ENCODE results near the gene RASSF7.
"Not testable (repeated sequence)": the region's sequence is repeated elsewhere in the genome, so short reads cannot be mapped to it uniquely, and the experiment has no call there.

RASSF7 gene

DNA sequence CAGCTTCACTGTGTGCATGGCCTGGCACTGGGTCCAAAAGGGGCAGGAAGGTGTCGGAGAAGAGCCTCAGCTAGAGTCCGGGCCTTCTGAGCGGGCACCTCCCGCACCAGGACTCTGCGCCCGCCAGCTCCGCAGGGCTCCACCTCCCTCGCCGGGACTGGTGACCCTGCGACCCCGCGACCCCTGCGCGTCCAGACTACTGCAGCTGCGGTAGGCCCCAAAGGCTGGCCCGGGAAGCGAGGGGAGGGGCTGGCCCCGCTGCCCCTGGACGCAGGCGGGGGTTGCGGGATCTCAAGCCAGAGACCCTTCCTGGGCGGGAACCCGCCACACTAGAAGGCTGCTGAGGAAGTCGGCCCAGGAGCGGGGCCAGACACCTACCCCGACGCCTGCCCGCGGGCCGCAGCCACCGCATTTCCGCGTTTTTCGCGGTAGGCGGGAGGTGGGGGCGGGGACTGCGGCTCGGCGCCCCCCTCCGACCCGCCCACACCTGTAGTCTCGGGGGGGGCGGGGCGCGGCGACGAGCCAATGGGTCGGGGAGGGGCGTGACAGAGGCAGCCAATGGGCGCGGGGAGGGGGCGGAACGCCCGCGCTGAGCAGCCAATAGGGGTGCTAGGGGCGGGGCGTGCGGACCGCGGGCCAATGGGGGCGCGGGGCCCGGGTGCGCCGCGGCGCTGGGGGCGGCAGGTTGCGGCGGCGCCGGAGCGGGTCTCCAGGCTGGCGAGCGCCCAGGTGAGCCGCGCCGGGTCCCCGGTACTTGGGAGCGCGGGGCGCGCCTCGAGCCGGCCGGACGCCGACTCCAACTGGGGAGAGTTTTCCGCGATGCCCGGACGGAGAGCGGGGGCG lies at the start of gene RASSF7, which contains the start of gene LMNTD2:
Gene RASSF7 (plus strand): TSS at position 666 of the 843 bp plus-strand sequence. CDS start 799 bp downstream, outside the sequence.
Gene LMNTD2 (minus strand): TSS at position 434 of the 843 bp plus-strand sequence. CDS start 22 bp downstream, at position 412.
- DNase-seq = peak; percentile 94

DNA sequence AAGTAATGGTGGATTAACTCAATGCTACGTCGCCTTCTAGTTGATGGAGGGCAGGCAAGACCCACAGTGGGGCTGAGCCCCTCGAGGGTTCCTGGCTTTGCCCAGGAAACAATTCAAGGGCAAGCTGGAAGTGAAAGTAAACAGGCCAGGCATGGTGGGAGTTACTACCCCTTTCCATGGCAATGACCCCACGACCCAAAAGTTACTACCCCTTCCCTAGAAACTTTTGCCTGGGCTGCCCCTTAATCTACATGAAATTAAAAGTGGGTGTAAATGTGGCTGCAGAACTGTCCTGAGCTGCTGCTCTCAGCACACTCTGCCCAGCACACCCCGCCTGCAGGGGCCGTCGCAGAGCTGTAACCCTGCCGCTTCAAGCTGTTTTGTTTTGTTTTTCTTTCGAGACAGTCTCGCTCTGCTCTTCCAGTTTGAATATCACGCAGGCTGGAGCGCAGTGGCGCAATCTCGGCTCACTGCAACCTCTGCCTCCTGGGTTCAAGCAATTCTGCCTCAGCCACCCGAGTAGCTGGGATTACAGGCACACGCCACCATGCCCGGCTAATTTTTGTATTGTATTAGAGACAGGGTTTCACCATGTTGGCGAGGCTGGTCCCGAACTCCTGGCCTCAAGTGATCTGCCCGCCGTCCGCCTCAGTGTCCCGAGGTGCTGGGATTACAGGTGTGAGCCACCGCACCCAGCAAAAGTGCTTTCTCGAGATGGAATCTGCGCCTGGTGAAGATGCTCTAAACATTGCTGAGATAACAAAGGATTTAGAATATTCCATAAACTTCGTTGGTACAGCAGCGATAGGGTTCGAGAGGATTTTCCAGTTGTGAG lies 47.8 kb upstream of the RASSF7 start:
- DNase-seq = no peak

- no peak for DNase-seq
These were observed 46.2 kb upstream of the RASSF7 start for GRCh38 chr11:514606-515005.

GRCh38 chr11:515131-515530 lies 45.6 kb upstream of the RASSF7 start:
- no peak for DNase-seq

GRCh38 chr11:516400-516799 lies 44.4 kb upstream of the RASSF7 start:
- no peak for DNase-seq

DNA sequence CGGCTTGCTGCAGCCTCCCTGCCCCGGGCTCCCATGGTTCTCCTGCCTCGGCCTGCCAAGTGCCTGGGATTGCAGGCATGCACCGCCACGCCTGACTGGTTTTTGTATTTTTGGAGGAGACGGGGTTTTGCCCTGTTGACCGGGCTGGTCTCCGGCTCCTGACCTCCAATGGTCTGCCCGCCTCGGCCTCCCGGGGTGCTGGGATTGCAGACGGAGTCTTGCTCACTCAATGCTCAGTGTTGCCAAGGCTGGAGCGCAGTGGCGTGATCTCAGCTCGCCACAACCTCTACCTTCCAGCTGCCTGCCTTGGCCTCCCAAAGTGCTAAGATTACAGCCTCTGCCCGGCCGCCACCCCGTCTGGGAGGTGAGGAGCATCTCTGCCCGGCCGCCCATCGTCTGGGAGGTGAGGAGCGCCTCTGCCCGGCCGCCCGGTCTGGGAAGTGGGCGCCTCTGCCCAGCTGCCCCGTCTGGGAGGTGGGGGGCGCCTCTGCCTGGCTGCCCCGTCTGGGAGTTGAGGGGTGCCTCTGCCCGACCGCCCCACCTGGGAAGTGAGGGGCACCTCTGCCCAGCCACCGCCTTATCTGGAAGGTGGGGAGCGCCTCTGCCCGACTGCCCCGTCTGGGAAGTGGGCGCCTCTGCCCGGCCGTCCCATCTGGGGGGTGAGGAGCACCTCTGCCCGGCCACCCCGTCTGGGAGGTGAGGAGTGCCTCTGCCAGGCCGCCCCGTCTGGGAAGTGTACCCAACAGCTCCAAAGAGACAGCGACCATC lies 43.7 kb upstream of the RASSF7 start:
- DNase-seq = not testable (repeated sequence)

GRCh38 chr11:518463-519202 lies 42.1 kb upstream of the RASSF7 start:
- DNase-seq = peak; percentile 89

DNA sequence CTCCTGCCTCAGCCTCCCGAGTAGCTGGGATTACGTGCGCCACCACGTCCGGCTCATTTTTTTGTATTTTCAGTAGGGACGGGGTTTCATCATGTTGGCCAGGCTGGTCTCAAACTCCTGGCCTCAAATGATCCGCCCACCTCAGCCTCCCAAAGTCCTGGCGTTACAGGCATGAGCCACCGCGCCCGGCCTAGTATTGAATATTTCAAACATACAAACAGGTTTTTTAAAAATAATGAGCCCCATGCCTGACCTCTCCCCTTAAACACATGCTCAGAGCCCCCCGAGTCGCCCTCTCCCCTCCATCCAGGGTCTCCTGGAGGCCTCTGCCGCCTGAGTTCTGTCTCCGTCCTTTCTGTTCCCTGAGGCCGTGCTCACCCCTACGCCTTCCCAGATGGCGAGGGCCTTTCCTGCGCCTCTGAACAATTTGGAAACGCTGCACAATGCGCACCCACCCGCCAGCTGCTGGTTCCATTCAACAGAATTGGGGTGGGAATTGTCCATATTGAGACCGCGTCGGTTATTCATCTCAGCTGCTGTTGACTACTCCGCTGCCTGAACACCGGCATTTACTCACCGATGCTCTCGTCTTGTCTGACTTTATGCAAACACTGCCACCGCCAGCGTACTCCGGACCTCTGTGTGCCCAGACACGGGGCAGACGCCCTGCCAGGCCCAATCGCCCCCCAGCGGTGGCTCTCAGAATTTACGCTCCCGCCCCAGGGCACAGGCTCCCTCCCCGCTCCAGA lies 40.2 kb upstream of the RASSF7 start:
- DNase-seq = no peak

DNA sequence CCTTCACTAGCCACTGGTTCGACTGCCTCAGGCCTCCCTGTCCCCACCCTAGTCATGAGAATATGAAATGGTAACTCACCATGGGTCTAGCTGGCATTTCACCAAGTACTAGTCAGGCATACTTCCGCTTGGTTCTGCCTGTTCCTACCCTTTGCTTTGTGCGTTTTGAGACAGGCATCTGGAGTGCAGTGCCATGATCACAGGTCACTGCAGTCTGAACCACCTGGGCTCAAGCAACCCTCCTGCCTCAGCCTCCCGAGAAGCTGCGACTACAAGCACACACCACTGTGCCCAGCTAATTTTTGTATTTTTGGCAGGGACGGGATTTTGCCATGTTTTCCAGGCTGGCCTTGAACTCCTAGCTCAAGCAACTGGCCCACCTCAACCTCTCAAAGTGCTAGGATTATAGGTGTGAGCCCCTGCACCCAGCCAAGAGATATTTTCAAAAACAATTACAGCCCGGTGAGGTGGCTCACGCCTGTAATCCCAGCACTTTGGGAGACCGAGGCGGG lies 39.5 kb upstream of the RASSF7 start:
- no peak for DNase-seq

- DNase-seq = no peak
These were observed 34.6 kb upstream of the RASSF7 start for GRCh38 chr11:526192-526591.

DNA sequence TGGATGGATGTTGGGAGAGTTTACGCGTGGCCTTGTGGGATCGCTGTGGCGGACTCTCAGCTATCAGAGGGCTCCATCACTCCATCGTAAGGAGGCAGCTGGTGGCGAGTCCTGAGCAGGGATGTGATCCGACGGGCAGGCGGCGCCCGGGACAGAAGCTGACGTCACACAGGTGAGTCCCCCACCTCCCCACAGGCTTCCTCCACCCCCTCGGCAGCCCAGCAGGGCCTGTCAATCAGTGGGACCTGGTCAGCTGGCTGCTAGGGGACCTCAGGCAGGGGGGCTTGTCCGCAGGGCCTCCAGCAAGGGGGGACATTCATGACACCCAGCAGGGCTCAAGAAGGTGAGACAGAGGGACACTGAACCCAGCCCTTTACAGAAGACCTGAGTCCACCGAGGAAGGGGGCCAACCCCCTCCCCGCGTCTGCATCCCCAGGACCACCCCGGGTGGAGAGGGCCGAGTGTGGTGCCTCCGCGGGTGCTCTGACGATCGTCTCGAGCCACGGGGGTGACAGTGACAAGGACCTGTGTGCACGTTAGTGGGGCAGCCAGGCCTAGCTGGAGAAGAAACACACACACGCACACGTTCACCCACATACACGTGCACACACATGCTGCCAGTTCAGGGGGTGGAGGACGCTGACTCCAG lies 32.5 kb upstream of the RASSF7 start:
- DNase-seq = no peak

GRCh38 chr11:528815-529727 lies 31.7 kb upstream of the RASSF7 start:
- DNase-seq = no peak

DNA sequence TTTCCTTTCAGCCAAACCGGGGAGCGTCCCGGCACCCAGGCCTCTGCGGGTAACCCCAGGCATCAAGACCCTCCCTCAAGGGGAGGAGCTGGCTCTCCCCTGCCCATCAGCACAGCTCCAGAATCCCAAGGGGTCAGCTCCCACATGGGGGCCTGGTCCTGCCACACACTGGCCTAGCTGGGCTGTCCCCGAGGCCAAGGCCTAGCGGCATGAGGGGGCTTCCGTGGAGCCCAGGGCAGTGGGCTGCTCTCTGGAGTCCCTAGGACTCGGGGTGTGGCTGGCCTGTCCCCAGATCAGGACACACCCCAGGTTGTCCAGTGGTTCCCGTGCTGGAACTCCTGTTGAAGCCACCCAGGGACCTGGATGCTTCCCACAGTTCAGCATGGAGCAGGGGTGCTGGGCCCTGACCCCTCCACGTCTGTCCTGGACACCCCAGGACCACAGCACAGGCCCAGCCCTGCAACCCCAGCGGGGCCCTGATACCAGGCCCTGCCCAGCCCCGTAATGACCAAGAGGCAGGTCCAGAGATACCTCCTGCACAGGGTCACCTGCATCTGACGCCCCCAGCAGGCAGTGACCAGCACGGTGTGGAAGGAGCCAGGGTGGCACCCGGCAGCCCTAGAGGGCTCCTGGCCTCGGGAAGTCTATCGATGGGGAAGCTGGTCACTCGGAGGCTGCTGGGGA lies 30.9 kb upstream of the RASSF7 start:
- no peak for DNase-seq

DNA sequence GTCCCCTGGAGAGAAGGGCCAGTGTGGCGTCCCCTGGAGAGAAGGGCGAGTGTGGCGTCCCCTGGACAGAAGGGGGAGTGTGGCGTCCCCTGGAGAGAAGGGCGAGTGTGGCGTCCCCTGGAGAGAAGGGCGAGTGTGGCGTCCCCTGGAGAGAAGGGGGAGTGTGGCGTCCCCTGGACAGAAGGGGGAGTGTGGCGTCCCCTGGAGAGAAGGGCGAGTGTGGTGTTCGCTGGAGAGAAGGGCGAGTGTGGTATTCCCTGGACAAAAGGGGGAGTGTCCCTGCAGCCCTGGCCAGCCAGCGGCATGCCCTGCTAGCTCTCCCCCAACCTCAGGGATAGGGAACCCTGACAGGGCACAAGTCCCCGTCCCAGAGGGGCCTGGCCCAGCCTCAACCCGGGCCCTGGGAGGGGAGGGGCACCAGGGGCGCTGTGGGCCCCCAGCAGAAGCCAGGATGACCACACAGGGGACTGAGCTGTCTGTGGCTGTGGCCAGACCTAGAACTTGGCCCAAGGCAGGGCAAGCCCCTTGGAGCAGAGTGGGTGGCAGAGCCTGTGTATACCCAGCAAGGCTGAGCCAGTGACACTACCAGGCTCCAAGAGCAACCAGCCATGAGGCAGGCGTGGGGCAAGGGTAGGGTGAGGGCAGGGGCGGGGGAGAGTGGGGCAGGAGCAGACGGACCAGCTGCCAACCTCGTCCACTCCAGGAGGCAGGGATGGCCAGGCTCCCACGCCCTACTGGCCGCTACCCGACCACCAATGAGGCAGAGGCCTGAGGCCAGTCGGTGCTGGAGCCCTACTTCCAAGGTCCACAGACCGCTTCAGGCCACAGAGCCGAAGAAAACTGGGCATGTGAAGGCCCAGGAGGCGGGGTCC lies 29.6 kb upstream of the RASSF7 start:
- DNase-seq = no peak

DNA sequence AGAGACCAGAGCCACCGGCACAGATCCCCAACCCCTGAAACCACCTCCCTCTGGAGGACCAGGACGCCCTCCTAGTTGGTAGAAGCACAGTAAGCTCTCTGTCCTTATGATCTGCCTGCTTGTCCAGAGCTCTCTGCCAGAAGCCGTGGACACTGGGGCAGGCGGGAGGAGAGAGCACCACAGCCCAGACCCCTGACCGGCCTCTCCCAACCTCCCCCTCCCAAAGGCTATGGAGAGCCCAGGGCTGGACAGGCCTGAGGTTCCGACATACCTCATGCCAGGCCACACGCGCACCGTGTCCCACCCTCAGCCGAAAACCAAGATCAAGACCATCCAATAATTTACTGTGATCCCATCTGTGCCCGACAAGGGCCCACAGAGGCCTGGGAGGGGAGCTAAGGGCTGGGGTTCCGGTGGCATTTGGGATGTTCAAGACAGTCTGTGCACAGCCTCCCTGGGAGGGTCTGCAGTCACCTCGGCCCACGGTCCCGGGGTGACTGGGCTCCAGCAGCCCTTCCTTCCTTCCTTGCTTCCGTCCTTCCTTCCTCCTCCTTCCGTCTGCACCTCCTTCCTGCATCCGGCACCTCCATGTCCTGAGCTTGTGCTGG lies 28.7 kb upstream of the RASSF7 start:
- no peak for DNase-seq

DNA sequence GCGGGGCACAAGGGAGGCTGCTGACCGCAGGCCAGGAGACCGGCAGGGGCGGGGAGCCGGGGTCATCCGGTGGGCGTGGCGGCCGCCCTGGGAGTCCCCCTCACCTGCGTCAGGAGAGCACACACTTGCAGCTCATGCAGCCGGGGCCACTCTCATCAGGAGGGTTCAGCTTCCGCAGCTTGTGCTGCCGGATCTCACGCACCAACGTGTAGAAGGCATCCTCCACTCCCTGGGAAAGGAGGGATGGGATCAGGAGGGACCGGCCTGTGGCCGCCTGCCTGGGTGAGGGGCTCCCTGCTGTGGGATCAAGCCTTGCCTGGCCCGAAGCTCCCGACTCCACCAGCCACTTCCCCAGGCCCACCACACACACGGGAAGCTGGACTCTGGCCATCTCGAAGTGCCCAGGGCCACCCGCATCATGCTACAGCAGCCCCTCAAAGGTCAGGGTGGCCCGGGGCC lies 28.2 kb upstream of the RASSF7 start:
- no peak for DNase-seq

DNA sequence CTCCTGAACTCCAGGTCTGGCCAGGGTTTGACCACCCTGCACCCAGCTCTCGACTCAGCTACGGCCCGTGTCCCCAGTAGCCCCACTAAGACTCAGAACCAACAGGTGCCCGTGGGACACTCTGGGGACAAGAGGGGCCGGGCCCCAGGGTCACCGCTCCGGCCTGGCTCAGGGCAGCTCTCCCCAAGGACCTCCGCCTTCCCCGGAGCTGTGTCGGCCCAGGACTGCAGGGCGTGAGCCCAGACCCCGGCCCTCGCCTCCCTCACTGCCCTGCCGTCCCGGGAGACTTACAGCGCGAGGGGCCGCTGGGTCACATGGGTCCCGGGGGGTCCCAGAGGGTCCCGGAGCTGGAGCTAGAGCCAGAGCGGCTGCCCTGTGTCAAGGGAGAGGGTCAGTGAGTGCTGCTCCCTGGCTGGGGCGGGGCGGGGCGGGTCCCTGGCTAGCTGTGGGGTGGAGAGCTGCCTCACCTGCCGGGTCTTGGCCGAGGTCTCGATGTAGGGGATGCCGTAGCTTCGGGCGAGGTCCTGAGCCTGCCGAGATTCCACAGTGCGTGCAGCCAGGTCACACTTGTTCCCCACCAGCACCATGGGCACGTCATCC lies 27.7 kb upstream of the RASSF7 start:
- DNase-seq = no peak

Data from stimulated activated CD4-positive, alpha-beta T cell treated with anti-CD3 and anti-CD28 coated beads, Interleukin-1b, Interleukin-23, amount 100 ng/mL, for 48 hours (primary cell).